Right lobe of liver (tissue), 4 donors: ENCODE data around the gene ADGRD2.

Experiments used
- POLR2A ChIP-seq: fragments of 450-650 bp; IDR thresholded peaks from one replicate; pipeline ENCODE4 v1.6.1; 2017; ENCODE audit warnings: antibody characterized with exemption, mild to moderate bottlenecking
- TF ChIP-seq, protein P1 (sequence below), 4 donors: fragments of 200-600 bp in 3 of 4; fragments of 450-650 bp in 1 of 4; IDR thresholded peaks; one replicate each; pipeline versions ENCODE4 v1.5.1 to v1.8.0; 2016 to 2022; ENCODE audit warnings: antibody characterized with exemption in 4 of 4, mild to moderate bottlenecking in 2 of 4
- donor health status: DM: no; HTN: no; CAD: no.
- donor health status: DM: no; HTN: no; CAD: no.
- donor health status: DM: no; HTN: yes; CAD: no.

DNA sequence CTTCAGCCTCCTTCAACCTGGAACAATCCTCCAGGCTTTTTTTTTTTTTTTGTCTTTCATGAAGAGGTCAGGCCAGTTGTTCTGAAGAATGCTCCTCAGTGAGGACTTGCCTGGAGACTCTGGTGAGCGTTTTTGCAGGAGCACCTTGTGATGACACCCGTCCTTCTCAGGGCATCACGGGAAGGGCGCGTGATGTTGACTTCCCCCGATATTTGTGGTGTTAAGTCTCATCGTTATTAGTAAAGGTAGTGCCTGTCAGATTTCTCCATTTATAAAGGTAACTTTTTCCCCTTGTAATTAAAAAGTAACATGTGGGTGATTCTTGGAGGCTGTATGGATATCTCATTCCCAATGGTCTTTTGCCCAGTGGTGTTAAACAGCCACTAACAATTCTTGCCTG is 23.9 kb upstream of the ADGRD2 start:
- TF ChIP-seq, protein P1, sequence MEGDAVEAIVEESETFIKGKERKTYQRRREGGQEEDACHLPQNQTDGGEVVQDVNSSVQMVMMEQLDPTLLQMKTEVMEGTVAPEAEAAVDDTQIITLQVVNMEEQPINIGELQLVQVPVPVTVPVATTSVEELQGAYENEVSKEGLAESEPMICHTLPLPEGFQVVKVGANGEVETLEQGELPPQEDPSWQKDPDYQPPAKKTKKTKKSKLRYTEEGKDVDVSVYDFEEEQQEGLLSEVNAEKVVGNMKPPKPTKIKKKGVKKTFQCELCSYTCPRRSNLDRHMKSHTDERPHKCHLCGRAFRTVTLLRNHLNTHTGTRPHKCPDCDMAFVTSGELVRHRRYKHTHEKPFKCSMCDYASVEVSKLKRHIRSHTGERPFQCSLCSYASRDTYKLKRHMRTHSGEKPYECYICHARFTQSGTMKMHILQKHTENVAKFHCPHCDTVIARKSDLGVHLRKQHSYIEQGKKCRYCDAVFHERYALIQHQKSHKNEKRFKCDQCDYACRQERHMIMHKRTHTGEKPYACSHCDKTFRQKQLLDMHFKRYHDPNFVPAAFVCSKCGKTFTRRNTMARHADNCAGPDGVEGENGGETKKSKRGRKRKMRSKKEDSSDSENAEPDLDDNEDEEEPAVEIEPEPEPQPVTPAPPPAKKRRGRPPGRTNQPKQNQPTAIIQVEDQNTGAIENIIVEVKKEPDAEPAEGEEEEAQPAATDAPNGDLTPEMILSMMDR (IDR thresholded peaks at IDR 0.05) = no peak
- TF ChIP-seq POLR2A = no peak
